Breast epithelium (tissue), 4 donors: ENCODE data around the gene AMMECR1. TPM values are rescaled to one million over a fixed set of nuclear protein-coding genes. Genes with fewer than 3 reads are reported as not detected.

ENCODE experiments used
- DNase-seq, 2 donors: peaks; one replicate each; pipeline ENCODE4 v3.0.0-alpha.2; 2019; ENCODE audit warnings: low spot score in 2 of 2
- H3K27ac ChIP-seq, 2 donors: fragments of 200-600 bp; sonication (generic) in 1 of 2; one replicate each; pipeline ENCODE4 v1.5.1; 2016 to 2019; ENCODE audit warnings: mild to moderate bottlenecking in 1 of 2
- H3K27me3 ChIP-seq, 2 donors: fragments of 200-600 bp; sonication (generic) in 1 of 2; one replicate each; pipeline versions ENCODE4 v1.5.1 to v1.6.0; 2017 to 2019; ENCODE audit warnings: control low read depth in 1 of 2, mild to moderate bottlenecking in 1 of 2
- H3K36me3 ChIP-seq: fragments of 200-600 bp; one replicate; pipeline ENCODE4 v1.5.1; 2019
- H3K4me1 ChIP-seq, 2 donors: fragments of 200-600 bp; sonication (generic); one replicate each; pipeline ENCODE4 v1.5.1; 2016 to 2019; ENCODE audit warnings: control low read depth in 1 of 2
- H3K4me3 ChIP-seq, 3 donors: fragments of 200-600 bp; sonication (generic); 1 replicate in 2 of 3; 2 replicates in 1 of 3; pipeline ENCODE4 v1.5.1; 2016 to 2019; ENCODE audit warnings: mild to moderate bottlenecking in 3 of 3, moderate library complexity in 2 of 3
- H3K9me3 ChIP-seq, 2 donors: fragments of 200-600 bp; sonication (generic) in 1 of 2; one replicate each; pipeline ENCODE4 v1.5.1; 2016 to 2019; ENCODE audit warnings: control low read depth in 1 of 2
- CTCF ChIP-seq, 3 donors: fragments of 450-650 bp; IDR thresholded peaks; one replicate each; pipeline ENCODE4 v1.5.1; 2016 to 2017; ENCODE audit warnings: antibody characterized with exemption in 3 of 3, mild to moderate bottlenecking in 3 of 3, moderate library complexity in 3 of 3
- POLR2A ChIP-seq: fragments of 450-650 bp; IDR thresholded peaks from one replicate; pipeline ENCODE4 v1.6.1; 2016; ENCODE audit warnings: antibody characterized with exemption, mild to moderate bottlenecking, moderate library complexity
- POLR2AphosphoS5 ChIP-seq, 3 donors: sonication (generic); formaldehyde crosslinking; IDR thresholded peaks; one replicate each; pipeline ENCODE4 v1.6.1; 2017; ENCODE audit warnings: antibody characterized with exemption in 3 of 3
- intact Hi-C: fragments of 100-400 bp; cut with DNase I; formaldehyde crosslinking; loops from one replicate; pipeline ENCODE4 v1.15.1; 2023; ENCODE audit warnings: low total_unique reads
- total RNA-seq, 3 donors: library from RNA; depleted of rRNA; stranded (reverse); fragments of >200 nt; gene quantifications; one replicate each; pipeline ENCODE4 v1.1.0, GENCODE V29; 2016

Gene AMMECR1
- total RNA-seq, 3 donors from 2014 or later: 4.3 to 8.2 (median 6.6) TPM

GRCh38 chrX:110318664-110318968, 731 bp upstream of the AMMECR1 start:
- H3K27ac ChIP-seq: peak overlapping the region; percentile 85 to 93
- no peak for DNase-seq
- no peaks in the 10 kb centered on the region for H3K4me1 ChIP-seq
- intact Hi-C loops: no loop called here
- no peak for TF ChIP-seq CTCF (IDR thresholded peaks at IDR 0.05)
- H3K9me3 ChIP-seq: no peaks in the 10 kb centered on the region
- peak overlapping the region; percentile 69 to 86 (median 74) for H3K4me3 ChIP-seq
- H3K27me3 ChIP-seq: peaks cover 0 to 50% of the 10 kb centered on the region in 2 donors
- H3K36me3 ChIP-seq: no peaks in the 10 kb centered on the region

- Histone ChIP-seq H3K36me3 (no peaks in the 10 kb centered on the region), H3K27ac (peak overlapping the region; percentile 75 to 93), H3K27me3 (peaks cover 0 to 45% of the 10 kb centered on the region in 2 donors), H3K4me1 (no peaks in the 10 kb centered on the region), H3K4me3 (peak overlapping the region; percentile 69 to 86 (median 74)), H3K9me3 (no peaks in the 10 kb centered on the region)
- peak in 1 of 2 donors; percentile 42 for DNase-seq
- intact Hi-C loops: no loop called here
- TF ChIP-seq CTCF (IDR thresholded peaks at IDR 0.05): no peak
- TF ChIP-seq POLR2AphosphoS5 (IDR thresholded peaks at IDR 0.05): no peak
- TF ChIP-seq POLR2A: no peak
These were observed 645 bp downstream of the AMMECR1 start for GRCh38 chrX:110317061-110317819.

- Histone ChIP-seq H3K4me1 (no peaks in the 10 kb centered on the region), H3K27me3 (peaks cover 0 to 45% of the 10 kb centered on the region in 2 donors), H3K36me3 (no peaks in the 10 kb centered on the region), H3K9me3 (no peaks in the 10 kb centered on the region), H3K27ac (no peak overlapping the region), H3K4me3 (peak overlapping the region; percentile 69 to 86 (median 74))
- TF ChIP-seq CTCF (IDR thresholded peaks at IDR 0.05) (no peak), POLR2A (no peak), POLR2AphosphoS5 (IDR thresholded peaks at IDR 0.05) (no peak)
- DNase-seq: no peak
- intact Hi-C loops: no loop called here
These were observed 1.4 kb downstream of the AMMECR1 start for GRCh38 chrX:110316351-110317060.

GRCh38 chrX:110315551-110315950, 2.3 kb downstream of the AMMECR1 start:
- H3K36me3 ChIP-seq: no peaks in the 10 kb centered on the region
- no peaks in the 10 kb centered on the region for H3K4me1 ChIP-seq
- H3K27me3 ChIP-seq: peaks cover 0 to 49% of the 10 kb centered on the region in 2 donors
- intact Hi-C loops: no loop called here
- no peak overlapping the region for H3K4me3 ChIP-seq
- no peak for DNase-seq
- TF ChIP-seq POLR2AphosphoS5 (IDR thresholded peaks at IDR 0.05) (no peak), CTCF (IDR thresholded peaks at IDR 0.05) (no peak), POLR2A (no peak)
- no peak overlapping the region for H3K27ac ChIP-seq
- H3K9me3 ChIP-seq: no peaks in the 10 kb centered on the region
